Upper lobe of left lung (tissue), 6 donors: ENCODE measurements around the gene LRRC30. TPM values are rescaled to one million over a fixed set of nuclear protein-coding genes. Genes with fewer than 3 reads are reported as not detected.

Experiments
- ATAC-seq, 2 donors: fragments of 200-7000 bp; cut with Tn5 transposase; one replicate each; pipeline ENCODE4 v1.9.1; 2022; ENCODE audit warnings: mild to moderate bottlenecking in 2 of 2, moderate library complexity in 2 of 2; ENCODE audit not compliant: low FRiP score in 2 of 2
- DNase-seq, 2 donors: peaks; one replicate each; pipeline ENCODE4 v3.0.0-alpha.2; 2019 to 2020
- H3K27ac ChIP-seq, 4 donors: fragments of 200-600 bp; sonication (generic); one replicate each; pipeline ENCODE4 v1.5.1; 2016 to 2019
- H3K27me3 ChIP-seq, 4 donors: fragments of 200-600 bp; sonication (generic); one replicate each; pipeline ENCODE4 v1.5.1; 2017 to 2019
- H3K36me3 ChIP-seq, 4 donors: fragments of 200-600 bp; sonication (generic); one replicate each; pipeline ENCODE4 v1.5.1; 2016 to 2019
- H3K4me1 ChIP-seq, 4 donors: fragments of 200-600 bp; sonication (generic); one replicate each; pipeline ENCODE4 v1.5.1; 2018 to 2019
- H3K4me3 ChIP-seq, 4 donors: fragments of 200-600 bp; sonication (generic); one replicate each; pipeline ENCODE4 v1.5.1; 2017 to 2019; ENCODE audit warnings: mild to moderate bottlenecking in 2 of 4, moderate library complexity in 1 of 4
- H3K9me3 ChIP-seq, 4 donors: fragments of 200-600 bp; sonication (generic); one replicate each; pipeline ENCODE4 v1.5.1; 2018 to 2019
- CTCF ChIP-seq, 6 experiments: fragments of 450-650 bp in 4 of 6; fragments of 200-600 bp in 2 of 6; sonication (generic) in 2 of 6; IDR thresholded peaks; one replicate each; pipeline ENCODE4 v1.5.1; 2016 to 2019; ENCODE audit warnings: antibody characterized with exemption in 6 of 6
- EP300 ChIP-seq, 4 donors: sonication (generic); formaldehyde crosslinking; IDR thresholded peaks; one replicate each; pipeline ENCODE4 v1.5.1; 2017; ENCODE audit warnings: antibody characterized with exemption in 4 of 4, control low read depth in 2 of 4
- POLR2A ChIP-seq, 4 donors: fragments of 450-650 bp; IDR thresholded peaks; one replicate each; pipeline ENCODE4 v1.5.1; 2016 to 2017; ENCODE audit warnings: antibody characterized with exemption in 4 of 4, mild to moderate bottlenecking in 2 of 4
- POLR2AphosphoS5 ChIP-seq, 2 donors: sonication (generic); formaldehyde crosslinking; IDR thresholded peaks; one replicate each; pipeline ENCODE4 v1.5.1; 2017; ENCODE audit warnings: antibody characterized with exemption in 2 of 2
- WGBS, 2 donors: methylation state at CpG; one replicate each; pipeline ENCODE4 v1.1.5; 2017 to 2018; 5-methylcytosine and 5-hydroxymethylcytosine counted together
- total RNA-seq, 6 donors: library from RNA; depleted of rRNA in 4 of 6; stranded (reverse); fragments of >200 nt in 4 of 6; gene quantifications; one replicate each; pipeline versions ENCODE4 v1.1.0 to v1.2.1, GENCODE V29; 2016 to 2021
- donor health status: DM: no; HTN: no; CAD: no; lungs with moderate emphysema.
- donor health status: DM: no; HTN: yes; CAD: no; lungs with severe emphysema.

Gene LRRC30
- not detected for total RNA-seq

GRCh38 chr18:7230626-7231349 lies at the start of gene LRRC30:
TSS of gene LRRC30 (plus strand) at chr18:7231089. CDS start at chr18:7231139, 50 bp downstream.
- Histone ChIP-seq H3K27me3 (no peaks in the 10 kb centered on the region), H3K9me3 (no peaks in the 10 kb centered on the region), H3K27ac (no peak within 1 kb of the TSS), H3K4me1 (peaks cover 0 to 4% (median 0%) of the 10 kb centered on the region in 4 donors), H3K36me3 (no peaks in the 10 kb centered on the region), H3K4me3 (no peak within 1 kb of the TSS)
- no peak for ATAC-seq
- DNase-seq: no peak
- TF ChIP-seq POLR2AphosphoS5 (IDR thresholded peaks at IDR 0.05) (no peak), POLR2A (IDR thresholded peaks at IDR 0.05) (no peak), EP300 (IDR thresholded peaks at IDR 0.05) (no peak), CTCF (IDR thresholded peaks at IDR 0.05) (no peak)
- 93 to 97% methylated on average over 13 of the region's 13 CpGs for WGBS, 2 donors

GRCh38 chr18:7185701-7186100 lies 45.2 kb upstream of the LRRC30 start:
- TF ChIP-seq POLR2AphosphoS5 (IDR thresholded peaks at IDR 0.05): no peak
- TF ChIP-seq EP300 (IDR thresholded peaks at IDR 0.05): no peak
- TF ChIP-seq CTCF (IDR thresholded peaks at IDR 0.05): no peak
- no peak for TF ChIP-seq POLR2A (IDR thresholded peaks at IDR 0.05)
- no peaks in the 10 kb centered on the region for H3K36me3 ChIP-seq
- ATAC-seq (no peak), DNase-seq (no peak)
- no peaks in the 10 kb centered on the region for H3K27me3 ChIP-seq
- no peaks in the 10 kb centered on the region for H3K9me3 ChIP-seq
- H3K4me1 ChIP-seq: no peaks in the 10 kb centered on the region
- no peak overlapping the region for H3K4me3 ChIP-seq
- WGBS, 2 donors: 90 to 92% methylated on average over 3 of the region's 3 CpGs
- no peak overlapping the region for H3K27ac ChIP-seq

GRCh38 chr18:7190547-7191156 lies 40.2 kb upstream of the LRRC30 start:
- TF ChIP-seq POLR2A (IDR thresholded peaks at IDR 0.05): no peak
- no peak for TF ChIP-seq CTCF (IDR thresholded peaks at IDR 0.05)
- TF ChIP-seq EP300 (IDR thresholded peaks at IDR 0.05): no peak
- no peak for TF ChIP-seq POLR2AphosphoS5 (IDR thresholded peaks at IDR 0.05)

GRCh38 chr18:7191736-7192135 lies 39.2 kb upstream of the LRRC30 start:
- TF ChIP-seq POLR2A (IDR thresholded peaks at IDR 0.05): no peak
- no peak for TF ChIP-seq CTCF (IDR thresholded peaks at IDR 0.05)
- no peak for TF ChIP-seq EP300 (IDR thresholded peaks at IDR 0.05)
- TF ChIP-seq POLR2AphosphoS5 (IDR thresholded peaks at IDR 0.05): no peak
- H3K27ac ChIP-seq: no peak overlapping the region
- no peaks in the 10 kb centered on the region for H3K27me3 ChIP-seq
- H3K4me3 ChIP-seq: no peak overlapping the region
- H3K36me3 ChIP-seq: no peaks in the 10 kb centered on the region
- ATAC-seq (no peak), DNase-seq (no peak)
- H3K9me3 ChIP-seq: no peaks in the 10 kb centered on the region
- H3K4me1 ChIP-seq: no peaks in the 10 kb centered on the region
- WGBS, 2 donors: 91 to 94% methylated on average over 2 of the region's 2 CpGs

More at GRCh38 chr18:7190547-7191156, 40.2 kb upstream of the LRRC30 start:
- Histone ChIP-seq H3K27ac (no peak overlapping the region), H3K4me3 (no peak overlapping the region), H3K36me3 (no peaks in the 10 kb centered on the region), H3K27me3 (no peaks in the 10 kb centered on the region), H3K9me3 (no peaks in the 10 kb centered on the region), H3K4me1 (no peaks in the 10 kb centered on the region)
- 78 to 79% methylated on average over 2 of the region's 2 CpGs for WGBS, 2 donors
- no peak for DNase-seq
- no peak for ATAC-seq
